ENCODE measurements around the gene KRT35. TPM values are rescaled to one million over a fixed set of nuclear protein-coding genes. Genes with fewer than 3 reads are reported as not detected.
A peak's percentile ranks its signal among the peaks of the same experiment; 100 is the strongest.

Gene KRT35
- total RNA-seq, 1 experiment from 2014 or later = not detected

DNA sequence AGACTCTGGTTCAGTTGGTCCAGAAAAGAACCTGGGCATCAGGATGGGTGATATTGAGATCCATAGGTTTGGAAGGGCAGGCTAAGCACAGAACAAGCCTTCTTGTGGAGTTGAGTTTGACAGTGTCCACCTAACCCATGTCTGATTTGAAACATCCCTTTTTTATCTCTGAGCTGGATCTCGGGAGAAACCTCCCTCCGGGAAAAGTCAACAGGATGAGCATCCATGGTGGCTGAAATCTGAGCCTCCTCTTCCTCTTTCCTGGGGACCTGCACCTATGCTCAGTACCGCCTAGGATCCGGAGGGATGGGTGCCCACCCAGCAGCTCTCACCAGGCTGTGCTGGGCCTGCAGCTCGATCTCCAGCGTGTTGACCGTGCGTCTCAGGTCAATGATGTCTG is 17.2 kb downstream of the KRT35 start:
- intact Hi-C loops (cut with micrococcal nuclease) = no loop called here
- Mint-ChIP-seq H3K27ac (ENCODE audit: low read depth, unreplicated experiment) (no peak overlapping the region), H3K27me3 (ENCODE audit: insufficient read depth, unreplicated experiment) (peaks cover 14% of the 10 kb centered on the region), H3K9me3 (ENCODE audit: unreplicated experiment) (no peaks in the 10 kb centered on the region), H3K36me3 (ENCODE audit: insufficient read depth, unreplicated experiment) (no peaks in the 10 kb centered on the region), H3K4me1 (ENCODE audit: insufficient read depth, unreplicated experiment) (peaks cover 9% of the 10 kb centered on the region), H3K4me3 (ENCODE audit: unreplicated experiment) (no peak overlapping the region)
- TF ChIP-seq, protein P1, sequence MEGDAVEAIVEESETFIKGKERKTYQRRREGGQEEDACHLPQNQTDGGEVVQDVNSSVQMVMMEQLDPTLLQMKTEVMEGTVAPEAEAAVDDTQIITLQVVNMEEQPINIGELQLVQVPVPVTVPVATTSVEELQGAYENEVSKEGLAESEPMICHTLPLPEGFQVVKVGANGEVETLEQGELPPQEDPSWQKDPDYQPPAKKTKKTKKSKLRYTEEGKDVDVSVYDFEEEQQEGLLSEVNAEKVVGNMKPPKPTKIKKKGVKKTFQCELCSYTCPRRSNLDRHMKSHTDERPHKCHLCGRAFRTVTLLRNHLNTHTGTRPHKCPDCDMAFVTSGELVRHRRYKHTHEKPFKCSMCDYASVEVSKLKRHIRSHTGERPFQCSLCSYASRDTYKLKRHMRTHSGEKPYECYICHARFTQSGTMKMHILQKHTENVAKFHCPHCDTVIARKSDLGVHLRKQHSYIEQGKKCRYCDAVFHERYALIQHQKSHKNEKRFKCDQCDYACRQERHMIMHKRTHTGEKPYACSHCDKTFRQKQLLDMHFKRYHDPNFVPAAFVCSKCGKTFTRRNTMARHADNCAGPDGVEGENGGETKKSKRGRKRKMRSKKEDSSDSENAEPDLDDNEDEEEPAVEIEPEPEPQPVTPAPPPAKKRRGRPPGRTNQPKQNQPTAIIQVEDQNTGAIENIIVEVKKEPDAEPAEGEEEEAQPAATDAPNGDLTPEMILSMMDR (IDR thresholded peaks at IDR 0.05; ENCODE audit: unreplicated experiment) = no peak
- no peak for DNase-seq (ENCODE audit: unreplicated experiment)
- ChIA-PET CTCF (interaction anchor here (0.6 to 1.0 kb wide), 4 partner anchors 125 to 839 kb away, joined by 3 to 5 read pairs (median 3); no protein-coding TSS in a partner anchor), POLR2A (interaction anchor here (1.0 to 1.7 kb wide), 2 partner anchors 25 to 44 kb away, joined by 3 to 6 read pairs; no protein-coding TSS in a partner anchor)
- no TSS peak for BruUV-seq (replicated peaks)

DNA sequence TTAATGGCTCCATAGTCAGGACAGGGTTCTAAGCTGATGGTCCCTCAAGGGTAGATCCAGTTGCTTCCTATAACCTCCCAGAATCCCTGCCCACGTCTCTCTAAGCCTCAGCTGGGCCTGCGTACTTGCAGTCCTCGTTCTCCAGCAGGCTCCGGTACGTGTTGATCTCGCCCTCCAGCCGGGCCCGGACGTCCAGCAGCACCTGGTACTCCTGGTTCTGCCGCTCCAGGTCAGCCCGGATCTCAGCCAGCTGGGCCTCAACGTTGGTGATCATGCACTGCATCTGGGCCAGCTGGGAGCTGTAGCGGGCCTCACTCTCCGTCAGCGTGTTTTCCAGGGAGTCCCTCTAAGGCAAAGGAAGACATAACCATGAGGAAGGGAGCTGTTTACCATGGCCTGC is 18.2 kb downstream of the KRT35 start:
- Mint-ChIP-seq H3K4me1 (ENCODE audit: insufficient read depth, unreplicated experiment) (peaks cover 9% of the 10 kb centered on the region), H3K27ac (ENCODE audit: low read depth, unreplicated experiment) (no peak overlapping the region), H3K27me3 (ENCODE audit: insufficient read depth, unreplicated experiment) (peaks cover 25% of the 10 kb centered on the region), H3K36me3 (ENCODE audit: insufficient read depth, unreplicated experiment) (no peaks in the 10 kb centered on the region), H3K4me3 (ENCODE audit: unreplicated experiment) (no peak overlapping the region), H3K9me3 (ENCODE audit: unreplicated experiment) (no peaks in the 10 kb centered on the region)
- BruUV-seq (replicated peaks) = no TSS peak
- intact Hi-C loops (cut with micrococcal nuclease) = no loop called here
- CTCF ChIA-PET = interaction anchor here (0.6 to 1.1 kb wide), 2 partner anchors 86 to 557 kb away, joined by 3 to 5 read pairs; no protein-coding TSS in a partner anchor
- POLR2A ChIA-PET = interaction anchor here (1.0 kb wide), 1 partner anchor 26 kb away, joined by 3 read pairs; no protein-coding TSS in a partner anchor
- TF ChIP-seq, protein P1 (IDR thresholded peaks at IDR 0.05; ENCODE audit: unreplicated experiment) = no peak
- no peak for DNase-seq (ENCODE audit: unreplicated experiment)

DNA sequence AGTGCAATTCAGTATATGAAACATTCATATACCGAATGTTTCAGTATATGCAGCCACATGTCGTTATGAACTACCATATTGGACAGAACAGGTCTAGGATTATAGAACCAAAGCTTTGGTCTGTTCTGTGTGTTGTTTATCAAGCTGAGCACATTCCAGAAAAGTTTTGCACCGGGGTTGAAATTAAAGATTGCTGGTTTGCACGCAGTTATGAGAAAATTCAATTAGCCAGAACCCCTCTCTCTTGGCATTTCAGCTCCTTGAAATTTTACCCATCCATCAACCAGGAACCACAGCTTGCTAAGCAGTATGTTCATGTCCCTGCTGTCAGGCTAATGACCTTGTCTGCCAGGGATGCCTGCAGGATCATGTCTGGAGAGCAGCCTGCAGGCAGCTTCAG is 23.3 kb downstream of the KRT35 start:
- Mint-ChIP-seq H3K36me3 (ENCODE audit: insufficient read depth, unreplicated experiment) (no peaks in the 10 kb centered on the region), H3K4me1 (ENCODE audit: insufficient read depth, unreplicated experiment) (peaks cover 6% of the 10 kb centered on the region), H3K27me3 (ENCODE audit: insufficient read depth, unreplicated experiment) (peaks cover 45% of the 10 kb centered on the region), H3K9me3 (ENCODE audit: unreplicated experiment) (no peaks in the 10 kb centered on the region), H3K4me3 (ENCODE audit: unreplicated experiment) (no peak overlapping the region), H3K27ac (ENCODE audit: low read depth, unreplicated experiment) (no peak overlapping the region)
- TF ChIP-seq, protein P1 (IDR thresholded peaks at IDR 0.05; ENCODE audit: unreplicated experiment) = no peak
- CTCF ChIA-PET = interaction anchor here (1.0 to 1.2 kb wide), 2 partner anchors 18 to 91 kb away, joined by 3 to 4 read pairs; no protein-coding TSS in a partner anchor
- POLR2A ChIA-PET = interaction anchor here (0.8 kb wide), 1 partner anchor 167 kb away, joined by 3 read pairs; the partner anchor contains the start of gene KRT17
- BruUV-seq (replicated peaks) = no TSS peak
- no peak for DNase-seq (ENCODE audit: unreplicated experiment)
- intact Hi-C loops (cut with micrococcal nuclease) = no loop called here

DNA sequence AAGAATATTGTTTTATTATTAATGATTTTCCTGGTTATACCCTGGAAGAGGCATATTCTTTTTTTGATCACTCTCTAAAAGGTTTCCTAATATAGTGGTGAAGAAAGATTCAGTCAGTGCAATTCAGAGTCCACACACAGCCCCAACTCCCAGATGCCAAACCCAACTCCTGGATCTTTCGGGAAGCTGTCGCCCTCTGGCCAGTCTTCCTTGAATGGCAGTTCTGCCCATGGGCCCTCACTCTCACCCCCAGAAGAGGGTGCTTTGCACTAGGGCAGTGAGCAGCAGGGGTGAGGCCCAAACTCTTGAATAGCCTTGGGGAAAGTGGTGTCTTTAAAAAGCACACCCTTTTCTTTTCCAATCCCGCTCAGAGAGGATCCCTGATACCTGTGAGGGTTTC is 24.7 kb downstream of the KRT35 start:
- Mint-ChIP-seq H3K9me3 (ENCODE audit: unreplicated experiment) (no peaks in the 10 kb centered on the region), H3K4me1 (ENCODE audit: insufficient read depth, unreplicated experiment) (peaks cover 6% of the 10 kb centered on the region), H3K36me3 (ENCODE audit: insufficient read depth, unreplicated experiment) (no peaks in the 10 kb centered on the region), H3K27ac (ENCODE audit: low read depth, unreplicated experiment) (no peak overlapping the region), H3K27me3 (ENCODE audit: insufficient read depth, unreplicated experiment) (peaks cover 55% of the 10 kb centered on the region), H3K4me3 (ENCODE audit: unreplicated experiment) (no peak overlapping the region)
- ChIA-PET CTCF (no interaction called here), POLR2A (no interaction called here)
- intact Hi-C loops (cut with micrococcal nuclease) = no loop called here
- TF ChIP-seq, protein P1 (IDR thresholded peaks at IDR 0.05; ENCODE audit: unreplicated experiment) = no peak
- peak; percentile 27 for DNase-seq (ENCODE audit: unreplicated experiment)
- BruUV-seq (replicated peaks) = no TSS peak

Data from MCF 10A (cell line).